HEK293 (cell line): ENCODE measurements around the gene PLEKHG3.

Experiments used
- FEZF1 ChIP-seq: fragments of 450-650 bp; formaldehyde crosslinking; IDR thresholded peaks from 2 replicates; pipeline ENCODE4 v1.5.1; 2016; ENCODE audit warnings: missing biosample characterization, missing genetic modification characterization
- GLI4 ChIP-seq: fragments of 450-650 bp; formaldehyde crosslinking; IDR thresholded peaks from 2 replicates; pipeline ENCODE4 v1.5.1; 2016; ENCODE audit warnings: missing biosample characterization, missing genetic modification characterization
- ZBTB17 ChIP-seq: fragments of 450-650 bp; formaldehyde crosslinking; IDR thresholded peaks from 2 replicates; pipeline ENCODE4 v1.5.1; 2016; ENCODE audit warnings: missing biosample characterization, missing genetic modification characterization
- ZFHX2 ChIP-seq: fragments of 450-650 bp; formaldehyde crosslinking; conservative IDR thresholded peaks from 2 replicates; pipeline ENCODE4 v1.5.1; 2016; ENCODE audit warnings: missing biosample characterization, missing genetic modification characterization
- TF ChIP-seq, protein P1 (sequence below): fragments of 450-650 bp; formaldehyde crosslinking; IDR thresholded peaks from 2 replicates; pipeline ENCODE4 v1.5.1; 2016; ENCODE audit warnings: missing biosample characterization, missing genetic modification characterization
- TF ChIP-seq, protein P2 (sequence below): fragments of 450-650 bp; IDR thresholded peaks from 2 replicates; pipeline ENCODE4 v1.5.1; 2018; ENCODE audit warnings: missing biosample characterization, missing genetic modification characterization

DNA sequence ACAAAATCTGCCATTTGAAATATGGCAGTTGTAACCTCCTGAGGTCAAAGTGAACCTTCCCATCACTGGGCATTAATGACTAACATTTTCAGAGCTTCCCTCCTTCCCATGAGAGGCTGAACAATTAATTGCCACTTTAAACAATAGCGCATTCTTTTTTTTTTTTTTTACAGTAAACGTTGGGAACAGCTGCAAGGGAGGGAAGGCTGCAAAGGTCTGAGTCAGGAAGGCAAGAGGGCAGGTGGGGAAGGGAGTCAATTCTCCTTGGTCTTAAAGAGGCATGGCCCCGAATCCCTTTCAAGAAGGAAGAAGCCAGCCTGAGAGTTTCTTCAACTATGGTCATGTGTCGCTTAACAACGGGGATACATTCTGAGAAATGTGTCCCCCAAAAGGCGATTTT lies 41.0 kb upstream of the PLEKHG3 start:
- TF ChIP-seq, protein P1, sequence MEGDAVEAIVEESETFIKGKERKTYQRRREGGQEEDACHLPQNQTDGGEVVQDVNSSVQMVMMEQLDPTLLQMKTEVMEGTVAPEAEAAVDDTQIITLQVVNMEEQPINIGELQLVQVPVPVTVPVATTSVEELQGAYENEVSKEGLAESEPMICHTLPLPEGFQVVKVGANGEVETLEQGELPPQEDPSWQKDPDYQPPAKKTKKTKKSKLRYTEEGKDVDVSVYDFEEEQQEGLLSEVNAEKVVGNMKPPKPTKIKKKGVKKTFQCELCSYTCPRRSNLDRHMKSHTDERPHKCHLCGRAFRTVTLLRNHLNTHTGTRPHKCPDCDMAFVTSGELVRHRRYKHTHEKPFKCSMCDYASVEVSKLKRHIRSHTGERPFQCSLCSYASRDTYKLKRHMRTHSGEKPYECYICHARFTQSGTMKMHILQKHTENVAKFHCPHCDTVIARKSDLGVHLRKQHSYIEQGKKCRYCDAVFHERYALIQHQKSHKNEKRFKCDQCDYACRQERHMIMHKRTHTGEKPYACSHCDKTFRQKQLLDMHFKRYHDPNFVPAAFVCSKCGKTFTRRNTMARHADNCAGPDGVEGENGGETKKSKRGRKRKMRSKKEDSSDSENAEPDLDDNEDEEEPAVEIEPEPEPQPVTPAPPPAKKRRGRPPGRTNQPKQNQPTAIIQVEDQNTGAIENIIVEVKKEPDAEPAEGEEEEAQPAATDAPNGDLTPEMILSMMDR (tag by site-specific recombination) = no peak
- no peak for TF ChIP-seq ZBTB17 (tag by site-specific recombination)
- TF ChIP-seq GLI4 (tag by site-specific recombination) = no peak
- no peak for TF ChIP-seq ZFHX2
- TF ChIP-seq, protein P2, sequence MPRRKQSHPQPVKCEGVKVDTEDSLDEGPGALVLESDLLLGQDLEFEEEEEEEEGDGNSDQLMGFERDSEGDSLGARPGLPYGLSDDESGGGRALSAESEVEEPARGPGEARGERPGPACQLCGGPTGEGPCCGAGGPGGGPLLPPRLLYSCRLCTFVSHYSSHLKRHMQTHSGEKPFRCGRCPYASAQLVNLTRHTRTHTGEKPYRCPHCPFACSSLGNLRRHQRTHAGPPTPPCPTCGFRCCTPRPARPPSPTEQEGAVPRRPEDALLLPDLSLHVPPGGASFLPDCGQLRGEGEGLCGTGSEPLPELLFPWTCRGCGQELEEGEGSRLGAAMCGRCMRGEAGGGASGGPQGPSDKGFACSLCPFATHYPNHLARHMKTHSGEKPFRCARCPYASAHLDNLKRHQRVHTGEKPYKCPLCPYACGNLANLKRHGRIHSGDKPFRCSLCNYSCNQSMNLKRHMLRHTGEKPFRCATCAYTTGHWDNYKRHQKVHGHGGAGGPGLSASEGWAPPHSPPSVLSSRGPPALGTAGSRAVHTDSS = no peak
- no peak for TF ChIP-seq FEZF1 (tag by site-specific recombination)
